Neural cell (in vitro differentiated cells): ENCODE measurements around the gene SF3B2. TPM values are rescaled to one million over a fixed set of nuclear protein-coding genes. Genes with fewer than 3 reads are reported as not detected.

Source experiments
- H2AFZ ChIP-seq: fragments of 200-600, 300-800 bp; sonication (generic), shearing (Covaris generic); 2 replicates; pipeline ENCODE4 v1.6.0; 2014; ENCODE audit warnings: low read depth, mild to moderate bottlenecking, antibody characterized with exemption, low read length, moderate library complexity
- H3F3A ChIP-seq: fragments of 200-600 bp; shearing (Covaris generic); 2 replicates; pipeline ENCODE4 v1.6.1; 2016; ENCODE audit warnings: mild to moderate bottlenecking, moderate library complexity, mixed read lengths, antibody characterized with exemption, low read length; ENCODE audit not compliant: insufficient read depth, poor library complexity, severe bottlenecking
- H3K27ac ChIP-seq: fragments of 200-600, 300-800 bp; sonication (generic), shearing (Covaris generic); 2 replicates; pipeline ENCODE4 v1.5.1; 2014; ENCODE audit warnings: mild to moderate bottlenecking, low read length, moderate library complexity
- H3K27me3 ChIP-seq: fragments of 300-800, 200-600 bp; sonication (generic), shearing (Covaris generic); 2 replicates; pipeline ENCODE4 v1.6.0; 2014; ENCODE audit warnings: mild to moderate bottlenecking, low read depth, low read length, moderate library complexity; ENCODE audit not compliant: insufficient read depth
- H3K36me3 ChIP-seq: fragments of 300-800, 200-600 bp; sonication (generic), shearing (Covaris generic); 2 replicates; pipeline ENCODE4 v1.5.1; 2014; ENCODE audit warnings: mild to moderate bottlenecking, antibody characterized with exemption, low read length, moderate library complexity; ENCODE audit not compliant: insufficient read depth
- H3K4me2 ChIP-seq: fragments of 300-800, 200-600 bp; sonication (generic), shearing (Covaris generic); 2 replicates; pipeline ENCODE4 v1.6.0; 2014; ENCODE audit warnings: mild to moderate bottlenecking, low read length
- H3K4me3 ChIP-seq: fragments of 300-800, 200-600 bp; sonication (generic), shearing (Covaris generic); 2 replicates; pipeline ENCODE4 v1.5.1; 2014; ENCODE audit warnings: mild to moderate bottlenecking, low read length, moderate library complexity
- H3K79me2 ChIP-seq: fragments of 200-600 bp; shearing (Covaris generic); replicated peaks from 2 replicates; pipeline ENCODE4 v1.6.0; 2014; ENCODE audit warnings: mild to moderate bottlenecking, low read length, moderate library complexity; ENCODE audit not compliant: insufficient read depth
- H3K9ac ChIP-seq: fragments of 300-800, 200-600 bp; sonication (generic), shearing (Covaris generic); 2 replicates; pipeline ENCODE4 v1.6.1; 2016; ENCODE audit warnings: mild to moderate bottlenecking, low read length, mixed read lengths
- H3K9me2 ChIP-seq: fragments of 200-600 bp; shearing (Covaris generic); 2 replicates; pipeline ENCODE4 v1.6.1; 2016; ENCODE audit warnings: mild to moderate bottlenecking, low read length, mixed read lengths; ENCODE audit not compliant: insufficient read depth
- H3K9me3 ChIP-seq: fragments of 200-600, 300-800 bp; sonication (generic), shearing (Covaris generic); 2 replicates; pipeline ENCODE4 v1.6.1; 2016; ENCODE audit warnings: mild to moderate bottlenecking, mixed run types, low read length, moderate library complexity, mixed read lengths
- H4K20me1 ChIP-seq: fragments of 200-600 bp; shearing (Covaris generic); 2 replicates; pipeline ENCODE4 v1.6.1; 2016; ENCODE audit warnings: mild to moderate bottlenecking, mixed run types; ENCODE audit not compliant: insufficient read depth
- CTCF ChIP-seq: fragments of 450-650 bp; IDR thresholded peaks from 2 replicates; pipeline ENCODE4 v1.5.1; 2014; ENCODE audit warnings: antibody characterized with exemption, mild to moderate bottlenecking, moderate library complexity; ENCODE audit not compliant: poor library complexity, severe bottlenecking
- EP300 ChIP-seq: fragments of 450-650 bp; conservative IDR thresholded peaks from 2 replicates; pipeline ENCODE4 v1.6.1; 2014; ENCODE audit warnings: antibody characterized with exemption, mild to moderate bottlenecking, moderate library complexity; ENCODE audit not compliant: poor library complexity, severe bottlenecking
- EZH2 ChIP-seq: fragments of 200-600, 300-800 bp; shearing (Covaris generic), sonication (generic); IDR thresholded peaks from 2 replicates; pipeline ENCODE4 v1.6.1; 2014; ENCODE audit warnings: antibody characterized with exemption, low read length, borderline replicate concordance, mild to moderate bottlenecking; ENCODE audit not compliant: insufficient read depth, poor library complexity, severe bottlenecking
- MXI1 ChIP-seq: fragments of 450-650 bp; conservative IDR thresholded peaks from 2 replicates; pipeline ENCODE4 v1.6.1; 2014; ENCODE audit warnings: antibody characterized with exemption, mild to moderate bottlenecking; ENCODE audit not compliant: poor library complexity, severe bottlenecking
- POLR2AphosphoS5 ChIP-seq: IDR thresholded peaks from 2 replicates; pipeline ENCODE4 v1.6.1; 2012
- RAD21 ChIP-seq: fragments of 450-650 bp; conservative IDR thresholded peaks from 2 replicates; pipeline ENCODE4 v1.6.1; 2014; ENCODE audit warnings: antibody characterized with exemption, mild to moderate bottlenecking, moderate library complexity
- SMC3 ChIP-seq: fragments of 450-650 bp; conservative IDR thresholded peaks from 2 replicates; pipeline ENCODE4 v1.6.1; 2014; ENCODE audit warnings: antibody characterized with exemption, mild to moderate bottlenecking, moderate library complexity; ENCODE audit not compliant: poor library complexity
- TAF1 ChIP-seq: IDR thresholded peaks from 2 replicates; pipeline ENCODE4 v1.6.1; 2012; ENCODE audit warnings: low read depth
- polyA plus RNA-seq: library from polyadenylated mRNA; depleted of rRNA; stranded (reverse); fragments of >200 nt; gene quantifications from 2 replicates; pipeline ENCODE4 v1.2.3, GENCODE V29; 2014
- TF ChIP-seq, protein P1 (sequence below): IDR thresholded peaks from 2 replicates; pipeline ENCODE4 v1.6.1; 2012; ENCODE audit warnings: borderline replicate concordance

The SF3B2 gene
- polyA plus RNA-seq, 1 donor from 2014 or later = 121 TPM

DNA sequence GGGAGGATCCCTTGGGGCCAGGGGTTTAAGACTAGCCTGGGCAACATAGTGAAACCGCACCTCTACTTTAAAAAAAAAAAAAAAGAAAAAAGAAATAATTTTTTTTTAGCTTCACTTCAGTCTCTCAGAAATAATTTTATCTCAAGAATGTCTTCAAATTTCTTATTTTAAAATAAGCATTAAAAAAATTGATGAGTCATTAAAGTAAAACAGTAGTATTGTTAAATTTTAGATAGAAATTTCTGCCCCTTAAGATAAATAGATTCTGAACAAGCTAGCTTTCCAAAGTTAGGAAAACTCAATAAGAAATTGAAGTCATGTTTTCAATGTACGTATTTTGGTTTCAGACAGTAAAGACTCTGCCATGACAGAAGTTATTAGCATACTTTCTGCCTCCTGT is 10.2 kb downstream of the SF3B2 start:
- Histone ChIP-seq H3F3A (no peaks in the 10 kb centered on the region), H3K27me3 (no peaks in the 10 kb centered on the region), H3K4me3 (no peak overlapping the region), H3K79me2 (peaks cover 4% of the 10 kb centered on the region), H3K4me2 (no peak overlapping the region), H3K9me3 (no peaks in the 10 kb centered on the region), H3K27ac (no peak overlapping the region), H3K36me3 (peaks cover 8% of the 10 kb centered on the region), H3K9me2 (no peaks in the 10 kb centered on the region), H3K9ac (no peak overlapping the region), H4K20me1 (no peaks in the 10 kb centered on the region), H2AFZ (no peak overlapping the region)
- no peak for TF ChIP-seq EP300
- TF ChIP-seq RAD21 = no peak
- no peak for TF ChIP-seq POLR2AphosphoS5
- TF ChIP-seq SMC3 = no peak
- TF ChIP-seq, protein P1, sequence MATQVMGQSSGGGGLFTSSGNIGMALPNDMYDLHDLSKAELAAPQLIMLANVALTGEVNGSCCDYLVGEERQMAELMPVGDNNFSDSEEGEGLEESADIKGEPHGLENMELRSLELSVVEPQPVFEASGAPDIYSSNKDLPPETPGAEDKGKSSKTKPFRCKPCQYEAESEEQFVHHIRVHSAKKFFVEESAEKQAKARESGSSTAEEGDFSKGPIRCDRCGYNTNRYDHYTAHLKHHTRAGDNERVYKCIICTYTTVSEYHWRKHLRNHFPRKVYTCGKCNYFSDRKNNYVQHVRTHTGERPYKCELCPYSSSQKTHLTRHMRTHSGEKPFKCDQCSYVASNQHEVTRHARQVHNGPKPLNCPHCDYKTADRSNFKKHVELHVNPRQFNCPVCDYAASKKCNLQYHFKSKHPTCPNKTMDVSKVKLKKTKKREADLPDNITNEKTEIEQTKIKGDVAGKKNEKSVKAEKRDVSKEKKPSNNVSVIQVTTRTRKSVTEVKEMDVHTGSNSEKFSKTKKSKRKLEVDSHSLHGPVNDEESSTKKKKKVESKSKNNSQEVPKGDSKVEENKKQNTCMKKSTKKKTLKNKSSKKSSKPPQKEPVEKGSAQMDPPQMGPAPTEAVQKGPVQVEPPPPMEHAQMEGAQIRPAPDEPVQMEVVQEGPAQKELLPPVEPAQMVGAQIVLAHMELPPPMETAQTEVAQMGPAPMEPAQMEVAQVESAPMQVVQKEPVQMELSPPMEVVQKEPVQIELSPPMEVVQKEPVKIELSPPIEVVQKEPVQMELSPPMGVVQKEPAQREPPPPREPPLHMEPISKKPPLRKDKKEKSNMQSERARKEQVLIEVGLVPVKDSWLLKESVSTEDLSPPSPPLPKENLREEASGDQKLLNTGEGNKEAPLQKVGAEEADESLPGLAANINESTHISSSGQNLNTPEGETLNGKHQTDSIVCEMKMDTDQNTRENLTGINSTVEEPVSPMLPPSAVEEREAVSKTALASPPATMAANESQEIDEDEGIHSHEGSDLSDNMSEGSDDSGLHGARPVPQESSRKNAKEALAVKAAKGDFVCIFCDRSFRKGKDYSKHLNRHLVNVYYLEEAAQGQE = no peak
- no peak for TF ChIP-seq MXI1
- no peak for TF ChIP-seq TAF1
- no peak for TF ChIP-seq CTCF
- no peak for TF ChIP-seq EZH2

GRCh38 chr11:66063900-66064299 is 11.7 kb downstream of the SF3B2 start:
- peaks cover 14% of the 10 kb centered on the region for H3K36me3 ChIP-seq
- no peak overlapping the region for H3K4me3 ChIP-seq
- no peaks in the 10 kb centered on the region for H3K9me3 ChIP-seq
- H2AFZ ChIP-seq = no peak overlapping the region
- H3K27ac ChIP-seq = no peak overlapping the region
- H3K9ac ChIP-seq = no peak overlapping the region
- no peaks in the 10 kb centered on the region for H3K27me3 ChIP-seq
- H3F3A ChIP-seq = no peaks in the 10 kb centered on the region
- peaks cover 4% of the 10 kb centered on the region for H3K79me2 ChIP-seq
- H3K9me2 ChIP-seq = no peaks in the 10 kb centered on the region
- no peaks in the 10 kb centered on the region for H4K20me1 ChIP-seq
- no peak for TF ChIP-seq POLR2AphosphoS5
- TF ChIP-seq EP300 = no peak
- TF ChIP-seq CTCF = no peak
- TF ChIP-seq EZH2 = no peak
- TF ChIP-seq TAF1 = no peak
- TF ChIP-seq SMC3 = no peak
- TF ChIP-seq, protein P1 = no peak
- no peak for TF ChIP-seq MXI1
- no peak for TF ChIP-seq RAD21
- H3K4me2 ChIP-seq = no peak overlapping the region
